GM19467 (cell line): Measurements from ENCODE around the gene SPATA16.
"Not testable (repeated sequence)": the region's sequence is repeated elsewhere in the genome, so short reads cannot be mapped to it uniquely, and the experiment has no call there.

Experiments used
- ATAC-seq: cut with Tn5 transposase; IDR thresholded peaks from one replicate; pipeline ENCODE4 v1.9.1; 2021; ENCODE audit warnings: mild to moderate bottlenecking, moderate library complexity; ENCODE audit not compliant: unreplicated experiment

Gene SPATA16, protein sequence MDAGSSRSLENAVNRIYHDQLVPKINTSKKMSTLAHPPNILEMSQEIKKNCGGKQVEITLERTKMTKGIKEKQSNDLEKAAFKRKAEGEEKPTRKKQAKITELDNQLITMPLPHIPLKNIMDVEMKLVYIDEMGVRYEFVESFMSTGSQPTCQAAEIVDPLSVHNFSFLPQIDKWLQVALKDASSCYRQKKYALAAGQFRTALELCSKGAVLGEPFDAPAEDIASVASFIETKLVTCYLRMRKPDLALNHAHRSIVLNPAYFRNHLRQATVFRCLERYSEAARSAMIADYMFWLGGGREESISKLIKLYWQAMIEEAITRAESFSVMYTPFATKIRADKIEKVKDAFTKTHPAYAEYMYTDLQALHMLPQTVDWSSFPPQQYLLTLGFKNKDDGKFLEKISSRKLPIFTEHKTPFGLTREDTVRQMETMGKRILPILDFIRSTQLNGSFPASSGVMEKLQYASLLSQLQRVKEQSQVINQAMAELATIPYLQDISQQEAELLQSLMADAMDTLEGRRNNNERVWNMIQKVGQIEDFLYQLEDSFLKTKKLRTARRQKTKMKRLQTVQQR

DNA sequence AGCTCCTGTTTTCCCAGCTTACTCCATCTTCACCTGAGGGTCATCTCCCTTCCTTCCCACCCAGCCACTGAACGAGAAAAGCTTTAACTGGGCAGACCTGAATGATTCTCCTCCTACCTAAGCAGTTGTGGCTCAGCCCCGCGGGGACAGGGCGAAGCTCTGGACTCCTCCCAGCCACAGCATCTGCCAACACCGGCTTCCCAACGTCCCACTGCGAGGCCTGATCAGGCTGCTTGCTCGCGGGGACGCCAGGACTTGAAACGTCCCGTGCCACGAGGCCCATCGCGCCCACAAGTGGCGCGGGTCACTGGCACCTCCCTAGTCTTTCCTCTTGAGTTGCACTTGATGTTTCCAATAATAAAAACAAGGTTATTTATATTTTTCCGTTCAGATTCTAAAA is at the start of gene SPATA16:
Gene SPATA16, minus strand, starts transcription at position 250 of the 400 bp plus-strand sequence. CDS start 23,504 bp downstream, outside the sequence.
- ATAC-seq = no peak

DNA sequence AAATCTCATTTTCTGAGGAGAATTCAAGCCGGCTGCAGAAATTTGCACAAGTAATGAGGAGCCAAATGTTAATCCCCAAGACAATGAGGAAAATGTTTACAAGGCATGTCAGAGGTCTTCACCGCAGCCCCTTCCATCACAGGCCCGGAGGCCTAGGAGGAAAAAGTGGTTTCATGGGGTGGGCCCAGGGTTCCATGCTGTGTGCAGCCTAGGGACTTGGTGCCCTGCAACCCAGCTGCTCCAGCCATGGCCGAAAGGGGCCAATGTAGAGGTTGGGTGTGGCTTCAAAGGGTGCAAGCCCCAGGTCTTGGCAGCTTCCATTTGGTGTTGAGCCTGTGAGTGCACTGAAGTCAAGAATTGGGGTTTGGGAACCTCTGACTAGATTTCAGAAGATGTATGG is 42.0 kb upstream of the SPATA16 start:
- not testable (repeated sequence) for ATAC-seq

DNA sequence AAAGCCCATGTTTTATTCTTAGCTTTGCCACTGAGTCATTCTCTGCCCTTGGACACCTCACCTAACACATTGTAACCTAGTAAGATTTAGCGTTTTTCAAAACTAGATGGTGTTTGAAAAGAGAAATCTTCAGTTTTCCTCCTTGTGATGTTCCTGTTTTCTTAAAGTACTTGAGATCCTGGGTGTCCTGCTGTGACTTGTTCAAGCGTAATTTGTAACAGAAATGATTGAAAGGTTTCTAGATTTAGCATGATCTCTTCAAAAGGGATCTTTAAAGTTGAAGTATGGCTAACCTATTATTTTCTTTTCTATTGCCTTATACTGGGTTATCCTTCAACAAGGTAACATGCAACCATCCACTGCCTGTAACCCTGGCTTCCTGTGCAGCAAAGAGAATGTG is 32.6 kb upstream of the SPATA16 start:
- ATAC-seq = no peak

DNA sequence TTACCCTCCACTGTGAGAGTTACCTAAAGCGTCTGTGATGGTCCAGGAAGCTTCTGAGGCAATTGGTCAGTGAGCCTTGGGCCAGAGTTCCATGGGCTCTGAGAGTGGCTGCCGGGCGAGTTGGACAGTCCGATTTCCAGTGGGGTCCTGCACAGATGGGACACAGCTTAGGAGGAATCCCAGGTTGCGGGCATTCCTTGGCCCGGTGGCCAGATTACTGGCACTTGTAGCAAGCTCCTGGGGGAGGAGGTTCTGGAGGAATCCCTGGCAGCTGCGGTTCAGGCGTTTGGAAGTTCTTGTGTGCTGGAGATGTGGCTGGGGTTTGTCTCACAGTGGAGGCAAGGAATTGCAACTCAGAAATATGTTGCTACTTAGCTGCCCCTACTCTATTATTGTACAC is 18.1 kb upstream of the SPATA16 start:
- not testable (repeated sequence) for ATAC-seq

DNA sequence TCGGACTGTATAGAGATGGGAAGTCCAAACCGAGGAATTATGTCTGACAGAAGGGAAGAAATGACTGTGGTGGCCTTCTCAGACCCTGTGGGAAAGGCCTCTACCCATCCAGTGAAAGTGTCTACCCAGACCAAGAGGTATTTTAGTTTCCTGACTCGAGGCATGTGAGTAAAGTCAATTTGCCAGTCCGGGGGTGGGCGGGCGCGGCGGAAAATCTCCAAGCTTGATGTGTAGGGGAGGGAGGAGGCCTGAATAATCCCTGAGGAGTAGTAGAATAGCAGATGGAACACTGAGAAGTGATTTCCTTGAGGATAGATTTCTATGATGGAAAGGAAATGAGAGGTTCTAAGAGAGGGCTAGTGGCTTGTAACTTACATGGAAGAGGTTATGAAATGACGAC is 15.5 kb upstream of the SPATA16 start:
- not testable (repeated sequence) for ATAC-seq

DNA sequence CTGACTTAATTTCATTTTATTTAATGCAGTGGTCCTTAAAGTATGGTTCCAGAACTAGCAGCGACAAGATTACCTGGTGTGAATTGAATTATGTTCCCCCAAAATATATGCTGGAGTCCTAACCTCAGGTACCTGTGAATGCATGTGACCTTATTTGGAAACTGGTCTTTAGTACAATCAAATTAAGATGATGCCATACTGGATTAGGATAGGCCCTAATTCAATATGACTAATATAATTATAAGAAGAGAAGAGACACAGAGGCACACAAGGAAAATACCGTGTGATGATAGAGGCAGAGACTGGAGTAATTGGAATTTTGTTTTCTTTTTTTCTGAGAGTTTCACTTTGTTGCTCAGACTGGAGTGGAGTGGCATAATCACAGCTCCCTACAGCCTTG is 12.6 kb upstream of the SPATA16 start:
- ATAC-seq = no peak

DNA sequence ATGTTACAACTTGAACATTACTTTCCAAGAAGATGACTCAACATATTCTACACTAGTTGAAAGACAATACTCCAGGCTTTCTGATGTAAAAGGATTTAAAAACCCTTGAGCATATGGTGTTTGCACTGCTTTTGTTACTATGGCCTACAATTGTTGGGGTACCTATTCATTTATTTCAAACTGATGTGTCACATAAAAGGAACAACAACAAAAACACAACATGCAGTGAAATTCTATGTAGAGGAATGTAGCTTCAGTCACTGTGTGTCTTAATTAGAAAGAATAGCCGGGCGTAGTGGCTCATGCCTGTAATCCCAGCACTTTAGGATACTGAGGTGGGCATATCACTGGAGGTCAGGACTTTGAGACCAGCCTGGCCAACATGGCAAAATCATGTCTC is 1.6 kb downstream of the SPATA16 start:
- ATAC-seq = no peak

DNA sequence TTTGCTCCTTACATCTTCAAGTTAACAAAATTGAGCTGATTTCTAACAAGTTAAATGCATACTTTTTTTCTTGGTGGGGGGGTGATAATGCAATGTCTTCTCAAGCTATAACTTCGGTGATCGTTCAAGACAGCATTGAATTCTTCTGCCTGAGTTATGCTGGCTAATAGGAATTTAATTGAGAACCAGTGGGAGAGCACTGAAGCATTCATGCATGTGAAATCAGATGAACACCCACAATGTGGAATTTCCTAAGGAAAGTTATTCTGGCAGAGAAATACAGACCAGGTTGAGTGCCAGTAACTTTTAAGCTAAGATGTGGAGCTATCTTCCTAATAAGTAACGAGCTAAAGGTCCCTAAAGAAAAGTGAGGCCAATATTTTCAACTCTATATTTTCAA is 3.0 kb downstream of the SPATA16 start:
- ATAC-seq = no peak

DNA sequence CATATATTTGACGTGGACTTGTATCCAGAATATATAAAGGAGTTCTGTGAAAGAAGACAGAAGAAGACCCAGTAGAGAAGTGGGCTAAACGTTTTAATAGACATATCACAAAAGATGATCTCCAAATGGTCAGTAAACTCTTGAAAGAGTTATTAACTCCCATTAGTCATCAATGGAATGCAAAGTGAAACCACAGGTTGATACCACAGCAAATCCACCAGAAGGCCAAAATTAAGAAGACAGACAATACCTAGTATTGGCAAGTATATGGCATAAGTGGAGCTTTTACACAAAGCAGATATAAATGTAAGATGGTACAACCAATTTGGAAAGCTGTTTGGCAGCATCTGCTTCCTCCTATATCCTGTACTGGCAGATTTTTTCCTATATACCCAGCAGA is 6.0 kb downstream of the SPATA16 start:
- no peak for ATAC-seq

DNA sequence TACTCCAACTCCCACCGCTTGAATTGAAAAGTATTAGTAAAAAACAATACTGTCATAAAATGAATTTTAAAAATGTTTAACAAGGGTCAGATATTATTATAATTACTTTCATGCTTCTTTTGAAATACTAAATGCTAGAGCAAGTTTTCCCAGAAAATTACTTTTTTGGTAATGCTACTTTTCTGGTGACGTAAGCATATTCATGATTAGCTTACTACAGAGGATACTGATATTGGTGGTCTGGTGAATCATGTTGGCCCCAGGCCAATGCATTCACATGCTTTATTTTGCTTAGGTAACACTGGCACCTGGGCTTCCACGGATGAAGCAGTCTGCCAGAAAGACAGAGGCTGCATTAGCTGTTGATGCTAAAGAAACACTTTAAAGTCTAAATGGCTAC is 12.4 kb downstream of the SPATA16 start:
- no peak for ATAC-seq

DNA sequence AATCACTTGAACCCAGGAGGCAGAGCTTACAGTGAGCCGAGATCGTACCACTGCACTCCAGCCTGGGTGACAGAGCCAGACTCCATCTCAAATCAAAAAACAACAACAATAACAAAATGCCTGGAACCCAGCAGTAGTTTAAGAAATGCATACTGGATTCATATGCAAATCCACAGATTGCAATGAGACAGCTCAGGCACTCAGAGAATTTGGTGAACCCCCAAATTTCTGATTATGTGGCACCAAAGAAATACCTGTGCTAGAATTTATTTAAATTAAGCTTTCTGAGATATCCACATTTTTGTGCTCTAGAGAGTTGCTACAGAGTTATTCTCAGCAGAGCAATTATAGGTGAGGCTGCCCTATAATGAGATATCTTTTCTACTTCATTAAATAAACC is 29.7 kb downstream of the SPATA16 start:
- ATAC-seq = no peak

DNA sequence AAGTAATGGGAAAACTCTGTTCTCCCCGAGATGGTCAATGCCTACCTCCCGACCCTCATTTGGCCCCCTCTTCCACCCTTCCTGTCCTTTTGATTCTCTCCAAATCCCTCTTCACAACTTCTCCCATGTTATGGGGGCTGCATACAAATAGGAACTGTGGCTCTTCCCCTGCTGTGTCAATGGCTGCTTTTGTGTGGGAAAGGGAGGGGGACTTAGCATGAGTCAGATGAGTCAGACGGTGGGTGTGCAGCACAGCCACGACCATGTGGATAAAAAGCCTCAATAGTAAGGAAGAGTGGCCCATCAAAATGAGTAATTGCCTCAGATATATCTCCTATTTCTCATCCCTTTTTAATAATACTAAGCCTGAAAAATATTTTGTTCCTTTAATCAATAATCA is 31.9 kb downstream of the SPATA16 start:
- ATAC-seq = no peak

DNA sequence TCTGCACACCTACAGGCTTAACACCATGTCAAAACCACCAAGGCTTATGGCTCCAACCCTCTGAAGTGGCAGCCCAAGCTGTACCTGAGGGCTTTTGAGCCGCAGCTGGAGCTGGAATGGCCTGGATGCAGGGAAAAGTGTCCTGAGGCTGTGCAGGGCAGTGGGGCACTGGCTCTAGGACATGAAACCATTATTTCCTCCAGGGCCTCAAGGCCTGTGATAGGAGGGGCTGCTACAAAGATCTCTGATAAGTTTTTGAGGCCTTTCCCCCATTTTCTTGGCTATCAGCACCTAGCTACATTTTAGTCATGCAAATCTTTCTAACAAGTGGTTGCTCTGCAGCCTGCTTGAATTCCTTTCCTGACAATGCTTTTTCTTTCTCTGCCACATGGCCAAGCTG is 37.6 kb downstream of the SPATA16 start:
- ATAC-seq = no peak

DNA sequence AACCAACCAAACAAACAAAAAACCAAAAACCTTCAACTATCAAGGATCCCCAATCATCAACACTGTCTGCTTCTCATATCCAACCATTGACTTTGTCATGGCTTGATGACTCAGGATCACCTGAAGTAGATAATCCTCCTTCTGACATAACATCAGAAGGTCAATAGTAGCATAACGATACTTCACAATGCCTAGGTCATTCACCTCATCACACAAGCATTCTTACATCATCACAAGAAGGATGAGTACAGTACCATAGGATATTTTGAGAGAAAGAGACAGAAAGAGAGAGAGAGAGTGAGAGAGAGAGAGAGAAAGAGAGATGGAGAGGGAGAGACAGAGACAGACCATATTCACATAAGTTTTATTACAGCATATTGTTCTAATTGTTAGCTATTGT is 42.1 kb downstream of the SPATA16 start:
- no peak for ATAC-seq

DNA sequence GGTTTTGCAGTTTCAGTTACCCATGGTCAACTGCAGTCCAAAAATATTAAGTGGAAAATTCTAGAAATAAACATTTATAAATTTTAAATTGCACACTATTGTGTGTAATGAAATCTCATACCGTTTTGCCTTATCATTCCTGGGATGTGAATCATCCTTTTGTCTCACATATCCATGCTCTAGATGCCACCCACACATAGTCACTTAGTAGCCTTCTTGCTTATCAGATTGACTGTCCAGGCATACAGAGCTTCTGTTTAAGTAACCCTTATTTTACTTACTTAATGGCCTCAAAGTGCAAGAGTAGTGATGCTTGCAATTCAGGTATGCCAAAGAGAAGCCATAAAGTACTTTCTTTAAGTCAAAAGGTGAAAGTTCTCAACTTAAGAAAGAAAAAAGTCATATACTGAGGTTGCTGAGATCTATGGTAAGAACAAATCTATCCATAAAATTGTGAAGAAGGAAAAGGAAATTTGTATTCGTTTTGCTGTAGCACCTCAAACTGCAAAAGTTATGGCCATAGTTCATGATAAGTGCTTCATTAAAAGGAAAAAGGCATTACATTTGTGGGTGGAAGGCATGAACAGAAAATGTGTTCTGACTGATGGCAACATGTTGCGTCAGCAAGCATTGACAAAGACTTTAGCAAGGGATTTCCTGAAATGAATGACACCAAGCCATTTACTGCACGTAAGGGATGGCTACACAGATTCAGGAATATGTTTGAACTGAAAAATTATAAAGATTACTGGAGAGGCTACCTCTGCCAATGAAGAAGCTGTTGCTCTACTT is 43.8 kb downstream of the SPATA16 start:
- ATAC-seq = no peak

DNA sequence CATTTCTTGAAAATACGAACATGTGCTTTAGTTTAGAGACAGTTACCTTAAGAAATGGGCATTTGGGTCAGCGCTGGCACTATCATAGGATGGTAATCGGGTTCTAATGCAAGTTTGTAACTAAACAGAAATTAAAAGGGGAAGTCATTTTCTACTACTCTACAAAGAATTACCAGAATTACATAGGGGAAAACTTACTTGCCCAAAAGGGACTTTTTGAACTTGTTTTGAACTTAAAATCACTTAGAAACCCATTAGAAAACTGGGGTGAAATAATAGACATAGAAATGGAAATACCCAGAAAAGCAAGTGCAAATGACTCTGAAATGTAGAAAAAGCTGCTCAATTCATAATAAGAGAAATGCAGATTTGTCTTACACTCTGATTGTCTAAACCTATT is 44.9 kb downstream of the SPATA16 start:
- no peak for ATAC-seq

DNA sequence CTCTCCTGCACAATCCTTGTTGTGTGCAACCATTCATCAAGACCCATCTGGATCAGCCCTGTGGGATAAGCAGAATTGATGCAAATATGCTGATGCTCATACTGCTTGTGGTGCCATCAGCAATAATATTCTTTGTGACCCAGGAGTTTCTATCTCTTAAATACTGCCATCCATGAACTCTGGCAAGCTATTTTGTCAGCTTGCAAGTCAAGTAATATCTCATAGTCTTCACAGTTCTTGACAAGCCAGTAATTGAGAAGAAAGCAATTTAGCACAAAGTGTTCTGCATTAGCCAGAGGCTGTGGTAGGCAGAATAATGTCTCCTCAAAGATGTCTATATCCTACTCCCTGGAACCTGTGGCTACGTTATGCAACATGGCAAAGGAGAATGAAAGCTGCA is 49.0 kb downstream of the SPATA16 start:
- ATAC-seq = no peak

DNA sequence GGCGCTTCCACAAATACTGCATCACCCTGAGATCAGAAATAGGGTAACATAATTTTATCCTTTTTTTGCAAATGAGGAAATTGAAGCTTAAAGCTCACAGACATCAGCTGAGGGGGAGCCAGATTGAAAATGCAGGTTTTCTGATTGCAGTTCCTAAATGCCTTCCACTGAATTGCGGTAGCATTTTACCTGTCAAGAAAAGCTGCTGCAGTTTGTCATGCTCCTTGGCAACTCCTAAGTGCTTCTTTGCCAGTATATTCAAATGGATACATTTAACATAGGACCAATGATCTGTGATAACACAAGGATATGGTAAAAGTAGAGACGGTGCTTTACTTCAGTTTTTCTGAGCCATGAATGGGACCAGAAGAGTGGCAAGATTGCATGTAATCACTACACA is 50.5 kb downstream of the SPATA16 start:
- ATAC-seq = no peak

DNA sequence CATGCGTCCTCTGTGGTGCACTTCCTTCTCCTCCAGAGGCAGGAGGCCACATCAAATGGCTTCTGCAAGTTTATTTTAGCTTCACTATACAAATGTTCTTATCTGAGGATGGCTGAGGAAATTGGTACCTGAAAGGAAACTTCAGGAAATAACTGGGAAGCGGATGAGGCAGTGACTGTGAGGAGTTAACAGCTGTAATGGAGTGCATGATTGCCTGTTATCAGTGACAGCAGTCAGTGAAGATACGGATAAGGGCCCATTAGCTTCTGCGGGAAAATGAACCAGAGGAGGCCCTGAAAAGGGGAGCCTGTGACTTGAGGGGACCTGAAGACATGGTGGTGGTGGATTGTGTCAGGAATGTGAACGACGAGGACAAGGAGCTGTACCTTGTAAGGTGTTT is 51.8 kb downstream of the SPATA16 start:
- ATAC-seq = no peak

DNA sequence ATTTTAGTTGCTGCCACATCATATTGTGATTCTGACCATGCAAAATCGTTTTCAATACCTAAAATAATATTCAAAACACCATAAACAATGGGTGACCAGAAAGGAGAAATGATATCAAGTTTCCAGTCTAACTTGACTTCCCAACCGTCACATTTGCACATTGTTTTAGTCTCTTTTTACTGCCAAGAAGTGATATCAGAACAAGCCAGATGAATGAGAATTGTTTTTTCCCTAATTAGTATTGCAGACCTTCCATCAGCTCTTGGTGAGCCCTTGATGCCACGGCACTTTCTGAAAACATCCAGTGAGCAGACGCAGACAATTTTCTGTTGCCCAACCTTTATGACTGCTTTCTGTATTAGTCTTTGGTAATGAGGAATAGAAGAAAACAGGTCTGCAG is 62.5 kb downstream of the SPATA16 start:
- ATAC-seq = no peak

DNA sequence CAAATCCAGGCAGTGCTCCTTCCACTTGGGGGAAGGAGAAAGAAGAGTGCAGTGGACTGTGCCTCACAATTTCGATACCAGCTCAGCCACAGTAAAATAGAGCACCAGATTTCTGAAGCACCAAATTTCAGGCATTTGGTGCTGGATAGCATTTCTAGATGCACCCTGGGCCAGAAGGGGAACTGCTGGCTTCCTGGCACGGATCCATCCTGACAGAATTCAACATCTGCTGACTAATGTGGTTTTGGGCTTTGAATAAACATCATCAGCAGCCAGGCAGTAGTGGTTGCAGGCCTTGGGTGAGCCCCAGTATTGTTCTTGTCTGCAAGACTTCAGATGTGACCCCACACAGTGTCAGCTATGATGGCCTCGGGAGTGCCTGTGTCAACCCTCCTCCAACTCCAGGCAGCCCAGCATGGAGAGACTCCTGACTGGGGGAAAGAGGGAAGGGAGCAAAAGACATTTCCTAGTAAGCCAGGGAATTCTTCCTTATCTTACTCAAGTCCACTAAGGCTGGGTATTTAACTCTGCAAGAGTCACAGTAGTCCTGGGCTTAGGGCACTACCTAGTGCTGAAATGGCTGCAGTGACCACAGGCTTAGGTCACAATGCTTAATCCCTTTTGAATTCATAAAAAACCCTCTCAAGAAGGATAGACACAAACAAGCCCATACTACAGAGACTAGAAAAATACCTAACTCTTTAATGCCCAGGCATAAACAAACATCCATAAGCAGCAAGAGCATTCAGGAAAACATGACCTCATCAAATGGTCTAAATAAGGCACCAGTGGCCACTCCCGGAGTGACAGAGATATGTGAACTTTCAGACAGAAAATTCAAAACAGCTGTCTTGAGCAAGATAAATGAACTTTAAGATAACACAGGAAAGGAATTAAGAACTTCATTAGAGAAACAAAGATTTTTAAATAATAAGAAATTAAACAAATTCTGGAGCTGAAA is 74.7 kb downstream of the SPATA16 start:
- ATAC-seq = no peak
